Suppressor macrophage treated with lipopolysaccharide for 1 hour (primary cell): ENCODE results near the gene ABHD17B.

Source experiments
- DNase-seq, 3 donors: peaks; one replicate each; pipeline ENCODE4 v3.0.0-alpha.2; 2020 to 2022

Gene ABHD17B

GRCh38 chr9:71876829-71877228, 34.2 kb downstream of the ABHD17B start:
- DNase-seq, result no peak

GRCh38 chr9:71876106-71876505, 34.9 kb downstream of the ABHD17B start:
- DNase-seq, result no peak

- no peak for DNase-seq
These were observed 35.6 kb downstream of the ABHD17B start for GRCh38 chr9:71875345-71875744.

GRCh38 chr9:71863631-71864030, 47.4 kb downstream of the ABHD17B start:
- no peak for DNase-seq

GRCh38 chr9:71861618-71862017, 49.4 kb downstream of the ABHD17B start:
- no peak for DNase-seq

- no peak for DNase-seq
These were observed 51.1 kb downstream of the ABHD17B start for GRCh38 chr9:71859939-71860338.

- DNase-seq, result peak in 2 of 3 donors; percentile 19 to 21
These were observed 52.2 kb downstream of the ABHD17B start for GRCh38 chr9:71858812-71859211.

GRCh38 chr9:71858102-71858798, 52.7 kb downstream of the ABHD17B start:
- DNase-seq, result no peak

GRCh38 chr9:71857159-71857558, 53.8 kb downstream of the ABHD17B start:
- no peak for DNase-seq

GRCh38 chr9:71854811-71855210, 56.2 kb downstream of the ABHD17B start:
- DNase-seq, result no peak

GRCh38 chr9:71853084-71853483, 57.9 kb downstream of the ABHD17B start:
- no peak for DNase-seq

GRCh38 chr9:71850996-71851395, 60.0 kb downstream of the ABHD17B start:
- no peak for DNase-seq

- DNase-seq, result no peak
These were observed 63.1 kb downstream of the ABHD17B start for GRCh38 chr9:71847892-71848291.

GRCh38 chr9:71844808-71845207, 66.2 kb downstream of the ABHD17B start:
- no peak for DNase-seq

GRCh38 chr9:71839668-71840067, 71.3 kb downstream of the ABHD17B start:
- DNase-seq, result no peak

- no peak for DNase-seq
These were observed 75.4 kb downstream of the ABHD17B start for GRCh38 chr9:71835596-71835995.

- no peak for DNase-seq
These were observed 80.1 kb downstream of the ABHD17B start for GRCh38 chr9:71830929-71831328.

- DNase-seq, result no peak
These were observed 80.8 kb downstream of the ABHD17B start for GRCh38 chr9:71830153-71830552.

- DNase-seq, result no peak
These were observed 84.7 kb downstream of the ABHD17B start for GRCh38 chr9:71826279-71826678.

- DNase-seq, result peak; percentile 78 to 86 (median 84)
These were observed 86.7 kb downstream of the ABHD17B start for GRCh38 chr9:71824257-71824656.

- no peak for DNase-seq
These were observed 88.1 kb downstream of the ABHD17B start for GRCh38 chr9:71822935-71823334.

GRCh38 chr9:71822456-71822855, 88.5 kb downstream of the ABHD17B start:
- no peak for DNase-seq

GRCh38 chr9:71821405-71821804, 89.6 kb downstream of the ABHD17B start:
- DNase-seq, result no peak

GRCh38 chr9:71820403-71820921, 90.5 kb downstream of the ABHD17B start:
- DNase-seq, result no peak
